ENCODE results near the gene CCDC169. TPM values are rescaled to one million over a fixed set of nuclear protein-coding genes. Genes with fewer than 3 reads are reported as not detected.

CCDC169 gene
- total RNA-seq, 1 experiment from 2014 or later = not detected

GRCh38 chr13:36323951-36324566, 26.4 kb upstream of the CCDC169 start:
- no TSS peak for BruUV-seq (replicated peaks)
- H2AFZ ChIP-seq (ENCODE audit: low read depth, low read length, poor library complexity, severe bottlenecking) = no peak overlapping the region
- no peak for DNase-seq (ENCODE audit: low read depth, low spot score)
- ChIA-PET POLR2A (no interaction called here), CTCF (no interaction called here), RAD21 (ENCODE audit: low non-redundant PET in 1 of 2, low total read pairs in 2 of 2, uncharacterized antibody in 2 of 2, unreplicated experiment in 2 of 2) (no interaction called here)
- no peak for ATAC-seq
- H3K4me3 ChIP-seq (replicated peaks in 1 of 2; ENCODE audit: low read depth in 1 of 2, low read length in 2 of 2) = no peak overlapping the region
- H3K27me3 ChIP-seq (ENCODE audit: insufficient read depth, low read length) = no peaks in the 10 kb centered on the region
- no peaks in the 10 kb centered on the region for H3K79me2 ChIP-seq (ENCODE audit: insufficient read depth, low read length)
- H3K4me2 ChIP-seq (ENCODE audit: low read length) = no peak overlapping the region
- H4K20me1 ChIP-seq (ENCODE audit: insufficient read depth) = no peaks in the 10 kb centered on the region
- no peak overlapping the region for H3K27ac ChIP-seq (ENCODE audit: low read depth, low read length)
- TF ChIP-seq ZBTB33 (IDR thresholded peaks at IDR 0.05; ENCODE audit: extremely low read depth, insufficient replicate concordance, low read length) (no peak), YY1 (IDR thresholded peaks at IDR 0.05; ENCODE audit: extremely low read depth, insufficient replicate concordance, low read depth, low read length) (no peak), REST (IDR thresholded peaks at IDR 0.05; ENCODE audit: low read depth) (no peak), CTCF (IDR thresholded peaks at IDR 0.05 in 2 of 3, conservative IDR thresholded peaks at IDR 0.05 in 1 of 3; ENCODE audit: borderline replicate concordance in 1 of 3, insufficient read depth in 1 of 3, low read depth in 2 of 3, low read length in 2 of 3) (no peak), FOSL1 (IDR thresholded peaks at IDR 0.05; ENCODE audit: low read depth) (no peak)
- no peaks in the 10 kb centered on the region for H3K9me2 ChIP-seq (ENCODE audit: insufficient read depth)
- no peaks in the 10 kb centered on the region; a peak in 1 of 4 replicates for H3K9me3 ChIP-seq (ENCODE audit: control insufficient read depth in 1 of 2, insufficient read depth in 1 of 2, low read depth in 1 of 2, low read length in 2 of 2)
- no peak overlapping the region for H3K9ac ChIP-seq (ENCODE audit: low read length)
- intact Hi-C loops (cut with micrococcal nuclease) = no loop called here
- H3K36me3 ChIP-seq (ENCODE audit: control insufficient read depth in 1 of 2, insufficient read depth in 2 of 2, low read length in 2 of 2) = no peaks in the 10 kb centered on the region
- no peaks in the 10 kb centered on the region for H3K4me1 ChIP-seq (ENCODE audit: control insufficient read depth in 1 of 2, insufficient read depth in 2 of 2, low read length in 2 of 2)
